GM04504 (cell line): ENCODE data around the gene TMEM106C.
A peak's percentile ranks its signal among the peaks of the same experiment; 100 is the strongest.

ENCODE experiments used
- DNase-seq: peaks from one replicate; pipeline ENCODE4 v3.0.0-alpha.2; 2012; ENCODE audit warnings: low read depth

TMEM106C gene

DNA sequence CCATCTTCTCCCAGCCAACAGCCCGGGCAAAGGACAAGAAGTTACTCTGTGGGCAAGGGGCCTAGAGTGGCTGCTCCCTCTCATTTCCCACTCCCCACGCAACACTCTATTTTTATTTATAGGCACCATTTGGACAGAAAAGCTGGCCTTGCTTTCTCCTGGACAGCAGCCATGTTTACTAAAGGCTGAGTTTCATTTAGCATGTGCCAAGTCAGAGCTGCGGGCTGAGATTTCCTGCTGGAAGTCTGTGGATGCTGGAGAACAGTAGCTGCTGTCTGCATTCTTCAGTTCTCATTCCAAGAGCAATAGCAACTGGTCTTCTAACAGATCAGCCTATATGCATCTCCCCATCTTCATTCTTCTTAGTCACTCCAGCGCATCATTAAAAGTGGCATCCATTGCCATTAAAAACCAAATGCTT, 32.6 kb downstream of the TMEM106C start:
- DNase-seq: peak; percentile 30

DNA sequence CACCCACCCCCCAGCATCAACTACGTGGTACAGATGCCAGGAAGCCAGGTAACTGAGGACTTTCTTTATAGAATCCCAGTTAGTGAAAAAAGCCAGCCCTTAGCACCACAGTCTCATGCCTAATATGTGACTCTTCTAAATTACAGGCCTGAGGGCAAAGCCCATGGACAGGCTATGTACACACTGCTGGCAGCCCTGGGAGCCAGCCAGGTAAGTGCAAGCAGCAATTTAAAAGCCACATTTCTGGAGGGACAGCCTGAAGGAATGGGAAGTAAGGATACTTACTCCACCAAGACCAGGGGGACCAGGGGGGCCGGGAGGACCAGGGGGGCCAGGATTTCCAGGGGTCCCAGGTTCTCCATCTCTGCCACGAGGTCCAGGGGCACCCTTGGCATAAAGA, 33.9 kb downstream of the TMEM106C start:
- DNase-seq: no peak

GRCh38 chr12:47999816-48000215, 36.4 kb downstream of the TMEM106C start:
- no peak for DNase-seq

DNA sequence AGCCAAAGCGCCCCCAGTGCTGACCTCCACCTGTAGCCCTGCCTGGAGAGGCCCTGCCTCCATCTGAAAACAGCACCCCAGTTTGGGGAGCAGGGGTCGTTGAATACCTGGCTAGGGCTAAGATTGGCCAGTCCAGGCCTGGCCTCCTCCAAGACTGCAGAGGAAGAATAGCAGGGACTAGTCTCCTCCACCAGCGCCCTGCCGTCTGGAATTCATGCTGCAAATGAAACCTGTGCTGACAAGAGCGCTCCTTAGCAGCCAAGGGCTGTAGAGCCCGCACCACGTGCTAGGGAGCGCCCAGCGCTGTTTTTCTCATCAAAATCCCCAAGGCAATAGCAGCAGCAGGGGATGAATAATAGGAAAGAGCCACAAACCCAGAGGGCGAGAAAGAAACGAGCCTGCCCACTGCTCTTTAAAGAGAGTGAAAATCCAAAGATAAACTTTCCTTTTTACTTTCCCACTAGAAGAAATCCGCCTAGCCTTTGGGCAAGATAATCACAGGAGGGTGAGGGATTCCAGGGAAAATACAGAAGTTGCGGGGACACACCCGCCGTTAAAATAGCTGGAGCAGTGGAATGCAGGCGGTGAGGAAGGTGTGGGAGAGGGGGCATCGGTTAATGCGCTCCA, 37.6 kb downstream of the TMEM106C start:
- peak; percentile 24 for DNase-seq

DNA sequence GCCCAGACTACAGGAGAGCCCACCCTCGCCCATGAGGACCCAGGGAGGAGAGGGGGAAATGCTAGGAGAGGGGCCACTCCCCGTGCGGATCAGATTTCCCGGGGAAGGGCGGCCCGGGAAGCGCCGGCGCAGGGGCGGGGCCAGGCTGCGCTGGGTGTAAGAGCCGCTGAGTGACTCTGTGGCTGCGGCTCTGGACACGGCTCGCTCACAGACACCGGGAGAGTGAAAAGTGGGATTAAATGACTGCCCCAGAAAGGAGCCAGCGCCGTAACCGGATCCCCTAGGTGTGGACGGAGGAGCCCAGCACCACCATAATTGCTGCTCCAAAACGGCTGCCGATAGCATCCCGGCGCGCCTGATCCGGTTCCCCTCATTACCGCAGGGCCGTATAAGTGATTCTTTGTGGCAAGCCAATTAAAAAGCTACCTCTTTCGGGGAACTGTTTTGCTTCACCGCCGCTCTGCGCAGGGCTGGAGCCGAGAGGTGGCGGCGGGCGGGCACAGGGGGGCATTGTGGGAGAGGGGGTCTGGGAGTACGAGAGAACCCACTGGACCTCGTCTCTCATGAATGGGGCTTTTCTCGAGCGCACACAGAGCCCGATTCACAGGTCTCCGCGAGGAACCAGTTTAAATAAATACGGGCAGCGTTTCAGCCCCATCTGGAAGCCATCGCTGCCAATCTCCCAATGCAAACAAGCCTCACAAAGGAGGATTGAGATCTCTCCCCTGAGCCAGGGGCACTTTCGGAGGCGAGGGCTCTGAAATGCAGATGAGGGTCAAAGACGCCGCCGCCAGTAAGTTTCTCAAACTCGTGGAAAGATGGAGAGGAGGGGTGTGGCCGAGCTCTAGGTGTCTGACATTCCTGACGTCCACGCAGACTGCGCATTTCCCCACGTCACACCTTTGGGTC, 38.4 kb downstream of the TMEM106C start:
- no peak for DNase-seq

DNA sequence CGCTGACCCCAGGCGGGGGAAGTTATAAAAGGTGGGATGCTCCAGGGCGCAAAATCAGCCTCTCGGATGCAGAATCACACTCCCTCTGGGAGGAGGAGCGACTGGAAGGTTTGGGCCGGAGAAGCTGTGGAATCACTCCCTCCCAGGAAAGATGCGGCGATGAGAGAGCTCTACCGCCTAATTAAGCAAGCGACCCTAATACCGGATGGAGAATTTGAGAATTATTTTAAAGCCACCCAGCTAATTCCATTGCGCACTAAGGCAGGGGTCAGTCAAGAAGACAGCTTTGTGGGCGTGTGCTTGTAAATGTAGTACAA, 39.0 kb downstream of the TMEM106C start:
- DNase-seq: no peak

- DNase-seq: no peak
Observed at GRCh38 chr12:48002773-48003218, 39.4 kb downstream of the TMEM106C start.

DNA sequence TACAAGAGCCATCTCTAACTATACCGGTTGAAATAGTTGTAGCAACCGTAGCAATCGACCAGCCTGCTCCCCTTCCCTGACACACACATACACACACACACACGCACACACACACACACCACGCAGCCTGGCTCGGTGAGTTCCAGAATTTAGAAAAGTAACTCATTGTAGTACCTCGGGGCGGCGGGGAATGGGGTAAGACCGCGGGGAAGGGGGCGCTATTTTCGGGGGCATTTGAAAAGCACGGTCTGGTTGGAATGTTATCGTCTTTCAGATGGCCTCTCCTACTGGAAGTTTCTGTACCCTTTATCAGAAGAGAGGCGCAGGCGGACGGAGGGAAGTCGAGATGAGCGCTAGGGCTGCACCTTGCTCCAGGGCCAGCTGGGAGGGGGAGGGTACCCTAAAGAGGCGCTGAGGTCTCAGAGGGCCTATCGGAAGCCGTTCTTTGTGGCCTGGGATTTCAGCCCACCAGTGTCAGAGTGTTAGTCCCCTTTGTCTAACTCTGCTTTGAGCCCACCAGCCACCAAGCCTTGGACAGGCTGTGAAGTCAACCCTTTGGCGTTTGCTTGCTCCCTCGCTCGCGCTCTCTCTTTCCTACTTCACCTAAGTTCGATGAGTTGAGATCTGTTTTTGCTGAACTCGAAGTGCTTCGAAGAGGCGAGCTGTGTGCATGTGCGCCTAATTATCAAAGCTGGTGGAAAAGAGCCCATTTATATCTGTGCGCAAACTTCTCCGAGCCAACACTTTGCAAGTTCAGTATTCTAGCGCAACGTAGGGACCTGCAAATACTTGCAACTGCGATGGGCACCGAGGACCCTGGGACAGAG, 40.0 kb downstream of the TMEM106C start:
- no peak for DNase-seq

- no peak for DNase-seq
Observed at GRCh38 chr12:48004053-48004941, 40.9 kb downstream of the TMEM106C start, which contains the start of gene COL2A1. Gene COL2A1, minus strand, starts transcription at chr12:48004476. Its CDS starts 155 bp downstream, at chr12:48004321.

DNA sequence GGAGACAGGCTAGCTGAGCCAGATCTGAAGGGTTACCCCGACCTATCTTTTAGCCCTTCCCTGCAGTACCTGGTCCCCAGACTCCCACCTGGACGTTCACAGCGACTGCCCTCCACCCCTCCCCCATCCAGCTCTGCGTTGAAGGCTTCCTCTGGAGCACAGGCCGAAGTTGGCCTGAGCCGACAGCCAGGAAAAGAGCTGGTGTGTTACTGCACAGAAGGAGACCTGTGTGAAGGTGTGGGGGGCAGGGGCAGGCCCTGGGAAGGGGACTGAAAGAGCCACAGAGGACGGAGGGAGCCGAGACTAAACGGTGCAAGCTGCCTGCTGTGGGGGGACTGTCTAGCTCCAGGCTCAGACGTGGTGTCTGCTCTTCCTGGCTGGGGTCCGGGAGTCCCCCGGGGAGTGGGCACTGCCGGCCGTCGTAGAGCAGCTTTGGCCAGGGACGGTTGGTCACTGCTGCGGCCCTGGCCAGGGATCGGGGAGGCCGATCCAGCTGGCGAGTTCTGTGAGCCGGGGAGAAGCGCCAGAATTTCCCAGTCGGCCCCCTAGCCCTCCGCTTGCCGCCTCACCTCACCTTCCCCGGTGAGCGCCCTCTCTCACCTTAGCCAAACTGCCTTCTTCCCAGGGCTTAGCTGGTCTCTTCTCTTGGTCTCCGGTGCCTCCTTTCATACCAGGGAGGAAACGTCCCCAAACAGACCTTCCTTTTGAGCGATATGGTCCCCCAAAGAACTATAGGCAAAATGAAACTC, 41.8 kb downstream of the TMEM106C start:
- no peak for DNase-seq

DNA sequence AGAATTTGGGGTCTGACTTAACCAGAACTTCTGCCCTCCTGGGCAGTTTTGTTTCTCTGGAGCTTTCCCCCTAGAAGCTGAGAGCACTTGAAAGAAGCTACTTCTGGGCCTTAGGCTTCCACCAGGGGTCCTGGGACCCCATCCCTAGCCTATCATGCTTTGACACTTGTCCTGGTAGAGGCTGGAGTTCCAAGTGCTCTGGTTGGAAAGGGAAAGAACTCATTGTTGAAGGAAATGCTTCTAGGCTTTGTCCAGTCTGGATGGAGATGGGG, 42.3 kb downstream of the TMEM106C start:
- no peak for DNase-seq

DNA sequence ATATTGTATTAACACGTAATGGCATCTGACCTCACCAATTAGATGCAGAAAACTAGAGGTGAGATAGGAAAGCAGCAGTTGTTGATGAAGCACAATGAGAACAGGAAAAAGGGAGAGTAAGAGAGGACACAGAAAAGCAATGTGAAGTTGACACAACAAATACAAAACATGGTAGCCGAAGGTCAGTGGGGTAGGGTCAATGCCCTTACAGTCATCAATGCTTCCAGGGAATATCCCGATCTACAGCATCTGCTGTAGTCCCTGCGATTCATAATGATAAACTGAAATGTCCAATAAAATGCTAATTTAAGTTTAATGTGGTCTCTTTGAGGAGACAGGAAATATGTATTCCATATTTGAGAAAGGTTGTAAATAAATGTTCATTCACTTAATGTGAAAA, 43.8 kb downstream of the TMEM106C start:
- no peak for DNase-seq

GRCh38 chr12:48008349-48008748, 45.0 kb downstream of the TMEM106C start:
- DNase-seq: no peak

- DNase-seq: no peak
Observed at GRCh38 chr12:48008950-48009349, 45.6 kb downstream of the TMEM106C start.

DNA sequence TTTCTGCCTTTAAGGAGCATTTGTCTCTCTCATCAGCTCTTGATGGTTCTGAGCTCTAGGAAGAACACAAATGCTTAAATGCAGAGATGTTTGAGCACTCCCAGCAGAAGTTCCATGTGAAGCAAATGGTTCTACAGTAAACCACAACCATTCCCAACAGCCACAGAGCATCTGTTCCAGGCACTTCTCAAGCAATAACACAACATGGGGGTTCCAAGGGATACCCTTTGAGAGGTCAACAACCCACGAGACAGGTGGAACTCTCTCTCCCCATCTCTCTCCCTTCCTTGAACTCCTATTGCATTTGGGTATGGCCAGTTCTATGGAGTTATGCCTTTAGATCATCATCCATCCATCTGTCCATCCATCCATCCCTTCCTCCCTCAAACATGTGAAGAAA, 46.1 kb downstream of the TMEM106C start:
- no peak for DNase-seq

DNA sequence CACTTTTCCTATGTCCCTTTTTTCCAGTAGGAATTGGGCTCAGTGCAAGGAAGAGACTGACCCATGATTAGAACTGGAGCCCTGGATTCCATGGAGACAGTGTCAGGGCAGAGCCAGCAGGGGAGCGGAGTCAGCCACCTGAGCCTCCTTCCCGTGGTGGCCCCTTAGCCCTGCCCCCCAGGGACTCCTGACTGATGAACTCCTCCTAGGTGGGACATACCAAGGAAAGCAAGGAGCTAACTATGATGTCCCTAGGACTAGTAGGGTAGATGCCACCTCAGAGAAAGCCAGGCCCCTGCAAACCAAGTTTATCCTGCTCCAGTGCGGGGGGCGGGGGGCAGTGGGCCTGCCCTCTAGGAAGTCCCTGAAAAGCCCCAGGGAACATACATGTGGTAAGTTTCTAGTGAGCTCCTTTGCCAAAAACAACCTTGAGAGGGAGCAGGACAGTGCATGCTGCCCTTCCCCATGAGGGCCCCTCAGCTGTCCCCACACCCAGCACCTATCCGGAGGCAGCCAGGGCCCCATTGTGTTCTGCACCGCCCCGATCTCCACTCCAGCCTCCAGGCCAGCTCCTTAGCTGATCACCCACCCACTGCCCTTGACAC, 47.1 kb downstream of the TMEM106C start:
- no peak for DNase-seq

DNA sequence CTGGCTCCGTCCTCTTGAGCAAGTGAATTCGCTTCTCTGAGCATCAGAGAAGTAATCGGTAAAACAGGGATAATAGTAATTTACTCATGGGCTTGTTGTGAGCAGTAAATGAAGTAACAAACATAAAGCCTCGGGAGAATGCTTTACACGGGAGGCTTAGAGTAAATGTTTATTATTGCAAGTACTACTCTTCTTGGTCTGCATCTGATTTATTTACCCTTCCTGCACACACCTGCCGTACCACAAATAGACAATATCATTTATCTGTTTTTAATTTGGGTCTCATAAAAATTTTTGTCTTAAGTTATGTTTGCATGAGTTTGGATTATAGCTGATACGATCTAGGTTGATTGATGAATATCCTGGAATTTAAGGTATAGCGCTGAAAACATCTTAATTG, 48.7 kb downstream of the TMEM106C start:
- DNase-seq: no peak

DNA sequence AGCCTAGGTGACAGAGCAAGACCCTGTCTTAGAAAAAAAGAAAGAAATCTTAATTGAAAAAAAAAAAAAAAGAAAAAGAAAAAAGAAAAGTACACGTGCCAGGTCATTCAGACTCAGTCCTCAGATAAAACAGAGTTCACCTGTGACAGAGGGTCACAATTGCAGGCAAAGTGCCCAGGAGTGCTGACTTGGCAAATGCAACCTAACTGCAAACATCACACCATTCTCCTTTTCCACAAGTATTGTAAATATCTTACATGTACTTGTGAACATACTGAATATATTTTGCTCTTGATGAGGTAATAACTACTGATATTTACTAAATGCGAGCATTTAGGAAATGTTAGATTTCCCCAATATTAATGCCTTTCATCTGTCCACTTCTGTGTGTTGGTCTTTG, 49.9 kb downstream of the TMEM106C start:
- DNase-seq: no peak

DNA sequence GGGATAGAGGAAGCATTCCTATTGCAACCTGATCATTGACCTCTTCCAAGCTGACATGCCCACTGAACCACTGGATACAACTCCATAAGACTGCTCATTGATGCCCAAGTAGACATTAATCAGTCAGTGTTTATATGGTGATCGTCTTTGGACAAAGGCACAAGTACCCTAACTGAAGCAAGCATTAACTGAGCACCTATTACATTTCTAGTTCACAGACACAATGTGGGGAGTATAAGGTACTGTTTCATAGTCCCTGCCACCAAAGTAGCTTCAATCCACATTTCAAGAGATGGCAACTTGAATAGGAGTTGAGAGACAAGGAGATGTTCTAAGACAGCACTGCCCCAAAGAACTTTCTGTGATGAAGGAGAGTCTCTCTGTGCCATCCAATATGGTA, 51.7 kb downstream of the TMEM106C start:
- no peak for DNase-seq

DNA sequence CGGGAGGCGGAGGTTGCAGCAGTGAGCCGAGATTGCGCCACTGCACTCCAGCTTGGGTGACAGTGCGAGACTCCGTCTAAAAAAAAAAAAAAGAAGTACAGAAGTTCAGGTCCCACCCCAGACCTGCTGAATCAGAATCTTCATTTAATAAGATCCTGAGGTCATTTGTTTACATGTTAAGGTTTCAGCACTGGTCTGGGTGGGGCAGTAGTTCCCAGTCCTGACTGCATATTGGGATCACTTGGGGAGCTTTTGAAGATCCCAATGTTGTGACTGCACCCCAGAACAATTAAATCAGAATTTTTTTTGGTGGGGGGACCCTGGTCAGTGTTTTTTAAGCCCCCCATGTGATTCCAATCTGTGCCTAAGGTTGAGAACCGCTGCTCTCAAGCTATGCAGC, 52.6 kb downstream of the TMEM106C start:
- no peak for DNase-seq
